HCT116 (cell line): ENCODE results near the gene GLT6D1. TPM values are rescaled to one million over a fixed set of nuclear protein-coding genes. Genes with fewer than 3 reads are reported as not detected.

ENCODE experiments used
- ATAC-seq: fragments of 200-7000 bp; cut with Tn5 transposase; 2 replicates; pipeline ENCODE4 v1.9.1; 2020; ENCODE audit warnings: mild to moderate bottlenecking, moderate library complexity
- BruUV-seq: library from RNA; stranded (reverse); fragments of 400-500 nt; replicated peaks from 2 replicates; lab custom pipeline; 2021; lab: Mats Ljungman, UMichigan
- CTCF ChIA-PET: fragments of 300-600 bp; sonication (Branson Sonifier 250); formaldehyde crosslinking; loops from one replicate; lab custom pipeline; 2021; ENCODE audit warnings: antibody characterized with exemption; lab: Charles Lee
- POLR2A ChIA-PET: fragments of 300-600, 350-600 bp; sonication (Branson Sonifier 250); formaldehyde crosslinking; loops from one replicate; lab custom pipeline; 2021; ENCODE audit warnings: antibody characterized with exemption; lab: Charles Lee
- RAD21 ChIA-PET, 2 experiments: fragments of 300-600 bp; sonication (Branson Sonifier 250); formaldehyde crosslinking; loops; one replicate each; lab custom pipeline; 2023; ENCODE audit warnings: low total read pairs in 2 of 2; ENCODE audit not compliant: uncharacterized antibody in 2 of 2, unreplicated experiment in 2 of 2, low non-redundant PET in 1 of 2; lab: Charles Lee
- DNase-seq: peaks from one replicate; pipeline ENCODE4 v3.0.0-alpha.2; 2010; ENCODE audit warnings: low read depth, low spot score
- H2AFZ ChIP-seq: fragments of 200-600 bp; shearing (Covaris generic), sonication (generic); 2 replicates; pipeline ENCODE4 v1.6.1; 2017; ENCODE audit warnings: low read depth, mixed run types, mixed read lengths, antibody characterized with exemption, low read length; ENCODE audit not compliant: poor library complexity, severe bottlenecking
- H3K27ac ChIP-seq: 2 replicates; pipeline ENCODE4 v1.5.1; 2012; ENCODE audit warnings: low read depth, low read length
- H3K27me3 ChIP-seq: fragments of 200-600 bp; sonication (generic); 2 replicates; pipeline ENCODE4 v1.6.1; 2016; ENCODE audit warnings: mixed run types, low read length, mixed read lengths; ENCODE audit not compliant: insufficient read depth
- H3K36me3 ChIP-seq, 2 experiments: fragments of 200-500 bp in 1 of 2; fragments of 200-600 bp in 1 of 2; sonication (Bioruptor generic) in 1 of 2; sonication (generic) in 1 of 2; 2 replicates each; pipeline versions ENCODE4 v1.5.1 to v1.6.1; 2014 to 2016; ENCODE audit warnings: low read length in 2 of 2, inconsistent platforms in 1 of 2, mixed read lengths in 1 of 2, mixed run types in 1 of 2; ENCODE audit not compliant: insufficient read depth in 2 of 2, control insufficient read depth in 1 of 2
- H3K4me1 ChIP-seq, 2 experiments: fragments of 200-600 bp in 1 of 2; sonication (generic) in 1 of 2; 2 replicates each; pipeline versions ENCODE4 v1.5.1 to v1.6.1; 2012 to 2017; ENCODE audit warnings: low read length in 2 of 2, inconsistent platforms in 1 of 2, mild to moderate bottlenecking in 1 of 2, mixed read lengths in 1 of 2, mixed run types in 1 of 2, moderate library complexity in 1 of 2; ENCODE audit not compliant: insufficient read depth in 2 of 2, control insufficient read depth in 1 of 2
- H3K4me2 ChIP-seq: fragments of 200-600 bp; sonication (generic); 2 replicates; pipeline ENCODE4 v1.6.1; 2017; ENCODE audit warnings: mixed run types, low read length, mixed read lengths
- H3K4me3 ChIP-seq, 2 experiments: fragments of 200-600 bp in 1 of 2; sonication (generic) in 1 of 2; replicated peaks in 1 of 2; 2 replicates each; pipeline ENCODE4 v1.5.1; 2011 to 2016; ENCODE audit warnings: low read length in 2 of 2, control low read depth in 1 of 2, low read depth in 1 of 2, mild to moderate bottlenecking in 1 of 2, mixed read lengths in 1 of 2, mixed run types in 1 of 2
- H3K79me2 ChIP-seq: fragments of 200-600 bp; sonication (generic); 2 replicates; pipeline ENCODE4 v1.6.1; 2017; ENCODE audit warnings: mild to moderate bottlenecking, mixed run types, low read length, moderate library complexity, mixed read lengths; ENCODE audit not compliant: insufficient read depth
- H3K9ac ChIP-seq: fragments of 200-600 bp; sonication (generic); 2 replicates; pipeline ENCODE4 v1.6.1; 2016; ENCODE audit warnings: low read length, mixed read lengths
- H3K9me2 ChIP-seq: fragments of 200-600 bp; sonication (generic), shearing (Covaris generic); 2 replicates; pipeline ENCODE4 v1.6.1; 2017; ENCODE audit warnings: mixed run types, mild to moderate bottlenecking, moderate library complexity; ENCODE audit not compliant: insufficient read depth
- H3K9me3 ChIP-seq, 2 experiments: fragments of 200-500 bp in 1 of 2; fragments of 200-600 bp in 1 of 2; sonication (Bioruptor generic) in 1 of 2; sonication (generic) in 1 of 2; 2 replicates each; pipeline ENCODE4 v1.6.1; 2014 to 2017; ENCODE audit warnings: low read length in 2 of 2, mixed read lengths in 2 of 2, inconsistent platforms in 1 of 2, low read depth in 1 of 2, mild to moderate bottlenecking in 1 of 2, mixed run types in 1 of 2, moderate library complexity in 1 of 2; ENCODE audit not compliant: control insufficient read depth in 1 of 2, insufficient read depth in 1 of 2
- H4K20me1 ChIP-seq: fragments of 200-600 bp; sonication (generic), shearing (Covaris generic); 2 replicates; pipeline ENCODE4 v1.6.1; 2017; ENCODE audit warnings: mixed run types, mild to moderate bottlenecking, moderate library complexity; ENCODE audit not compliant: insufficient read depth
- CEBPB ChIP-seq: IDR thresholded peaks from 2 replicates; pipeline ENCODE4 v1.6.1; 2012; ENCODE audit warnings: low read depth
- ELF1 ChIP-seq: IDR thresholded peaks from 2 replicates; pipeline ENCODE4 v1.6.1; 2012; ENCODE audit warnings: low read depth, borderline replicate concordance
- EZH2phosphoT487 ChIP-seq: fragments of 200-600 bp; IDR thresholded peaks from 2 replicates; pipeline ENCODE4 v1.6.1; 2018; ENCODE audit warnings: antibody characterized with exemption, borderline replicate concordance
- FOSL1 ChIP-seq: IDR thresholded peaks from 2 replicates; pipeline ENCODE4 v1.6.1; 2012; ENCODE audit warnings: low read depth
- JUND ChIP-seq: IDR thresholded peaks from 2 replicates; pipeline ENCODE4 v1.6.1; 2012
- POLR2AphosphoS5 ChIP-seq: IDR thresholded peaks from 2 replicates; pipeline ENCODE4 v1.6.1; 2011; ENCODE audit warnings: mild to moderate bottlenecking, low read depth, low read length, moderate library complexity
- RAD21 ChIP-seq: IDR thresholded peaks from 2 replicates; pipeline ENCODE4 v1.6.1; 2012; ENCODE audit warnings: low read depth, mild to moderate bottlenecking
- SRF ChIP-seq: IDR thresholded peaks from 2 replicates; pipeline ENCODE4 v1.6.1; 2012; ENCODE audit warnings: low read depth
- ZNF274 ChIP-seq: fragments of 200-500 bp; sonication (Bioruptor generic); IDR thresholded peaks from 2 replicates; pipeline ENCODE4 v1.6.1; 2014; ENCODE audit warnings: mild to moderate bottlenecking, low read depth, low read length, inconsistent platforms
- intact Hi-C: fragments of 100-400 bp; cut with micrococcal nuclease; formaldehyde crosslinking; loops from 2 replicates; pipeline ENCODE4 v1.10.0; 2022
- total RNA-seq: library from RNA; stranded (reverse); gene quantifications from one replicate; pipeline ENCODE4 v1.2.1, GENCODE V29; 2021; ENCODE audit not compliant: unreplicated experiment
- TF ChIP-seq, protein P1 (sequence below): IDR thresholded peaks from 2 replicates; pipeline ENCODE4 v1.6.1; 2012
- TF ChIP-seq, protein P2 (sequence below), 3 experiments: fragments of 200-600 bp in 1 of 3; sonication (generic) in 1 of 3; IDR thresholded peaks in 2 of 3; conservative IDR thresholded peaks in 1 of 3; 2 replicates each; pipeline ENCODE4 v1.5.1; 2012 to 2017; ENCODE audit warnings: low read depth in 2 of 3, low read length in 2 of 3, antibody characterized with exemption in 1 of 3, borderline replicate concordance in 1 of 3, control low read depth in 1 of 3, mild to moderate bottlenecking in 1 of 3, mixed read lengths in 1 of 3, mixed run types in 1 of 3, moderate library complexity in 1 of 3; ENCODE audit not compliant: insufficient read depth in 1 of 3

The GLT6D1 gene
- total RNA-seq, 1 experiment from 2014 or later, result not detected

- Histone ChIP-seq H3K27me3 (no peaks in the 10 kb centered on the region), H2AFZ (no peak overlapping the region), H3K27ac (no peak overlapping the region), H3K4me3 (no peak overlapping the region), H3K9me3 (no peaks in the 10 kb centered on the region), H3K79me2 (no peaks in the 10 kb centered on the region), H3K4me2 (no peak overlapping the region), H3K4me1 (no peaks in the 10 kb centered on the region), H4K20me1 (no peaks in the 10 kb centered on the region), H3K9me2 (no peaks in the 10 kb centered on the region), H3K9ac (no peak overlapping the region), H3K36me3 (no peaks in the 10 kb centered on the region)
- TF ChIP-seq EZH2phosphoT487 (no peak), SRF (no peak)
- ChIA-PET POLR2A (no interaction called here), CTCF (no interaction called here), RAD21 (no interaction called here)
- no TSS peak for BruUV-seq
- no peak for DNase-seq
- intact Hi-C loops, result no loop called here
- ATAC-seq, result no peak
Observed at GRCh38 chr9:135588371-135588770, 51.0 kb downstream of the GLT6D1 start.

GRCh38 chr9:135587658-135588057, 51.7 kb downstream of the GLT6D1 start:
- H3K4me3 ChIP-seq, result no peak overlapping the region
- TF ChIP-seq ZNF274 (no peak), FOSL1 (no peak), POLR2AphosphoS5 (no peak), EZH2phosphoT487 (no peak), CEBPB (no peak), JUND (no peak), RAD21 (no peak), ELF1 (no peak)
- TF ChIP-seq, protein P1, sequence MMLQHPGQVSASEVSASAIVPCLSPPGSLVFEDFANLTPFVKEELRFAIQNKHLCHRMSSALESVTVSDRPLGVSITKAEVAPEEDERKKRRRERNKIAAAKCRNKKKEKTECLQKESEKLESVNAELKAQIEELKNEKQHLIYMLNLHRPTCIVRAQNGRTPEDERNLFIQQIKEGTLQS, result no peak
- TF ChIP-seq, protein P2, sequence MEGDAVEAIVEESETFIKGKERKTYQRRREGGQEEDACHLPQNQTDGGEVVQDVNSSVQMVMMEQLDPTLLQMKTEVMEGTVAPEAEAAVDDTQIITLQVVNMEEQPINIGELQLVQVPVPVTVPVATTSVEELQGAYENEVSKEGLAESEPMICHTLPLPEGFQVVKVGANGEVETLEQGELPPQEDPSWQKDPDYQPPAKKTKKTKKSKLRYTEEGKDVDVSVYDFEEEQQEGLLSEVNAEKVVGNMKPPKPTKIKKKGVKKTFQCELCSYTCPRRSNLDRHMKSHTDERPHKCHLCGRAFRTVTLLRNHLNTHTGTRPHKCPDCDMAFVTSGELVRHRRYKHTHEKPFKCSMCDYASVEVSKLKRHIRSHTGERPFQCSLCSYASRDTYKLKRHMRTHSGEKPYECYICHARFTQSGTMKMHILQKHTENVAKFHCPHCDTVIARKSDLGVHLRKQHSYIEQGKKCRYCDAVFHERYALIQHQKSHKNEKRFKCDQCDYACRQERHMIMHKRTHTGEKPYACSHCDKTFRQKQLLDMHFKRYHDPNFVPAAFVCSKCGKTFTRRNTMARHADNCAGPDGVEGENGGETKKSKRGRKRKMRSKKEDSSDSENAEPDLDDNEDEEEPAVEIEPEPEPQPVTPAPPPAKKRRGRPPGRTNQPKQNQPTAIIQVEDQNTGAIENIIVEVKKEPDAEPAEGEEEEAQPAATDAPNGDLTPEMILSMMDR (IDR thresholded peaks at IDR 0.05 in 2 of 3, conservative IDR thresholded peaks at IDR 0.05 in 1 of 3; ENCODE audit: borderline replicate concordance in 1 of 3, insufficient read depth in 1 of 3, low read depth in 2 of 3, low read length in 2 of 3), result no peak
- TF ChIP-seq, all 23 proteins: peak for 0
- no peaks in the 10 kb centered on the region for H4K20me1 ChIP-seq
- no peaks in the 10 kb centered on the region for H3K27me3 ChIP-seq
- H3K36me3 ChIP-seq, result no peaks in the 10 kb centered on the region
- intact Hi-C loops, result no loop called here
- CTCF ChIA-PET, result no interaction called here
- RAD21 ChIA-PET, result no interaction called here
- POLR2A ChIA-PET, result no interaction called here
- H3K9ac ChIP-seq, result no peak overlapping the region
- H3K4me1 ChIP-seq, result no peaks in the 10 kb centered on the region
- no peaks in the 10 kb centered on the region for H3K9me3 ChIP-seq
- no TSS peak for BruUV-seq
- no peak overlapping the region for H3K27ac ChIP-seq
- no peak for ATAC-seq
- no peaks in the 10 kb centered on the region for H3K9me2 ChIP-seq
- no peak overlapping the region for H2AFZ ChIP-seq
- DNase-seq, result no peak
- H3K4me2 ChIP-seq, result no peak overlapping the region
- no peaks in the 10 kb centered on the region for H3K79me2 ChIP-seq
